ENCODE results near the gene RBM10.

RBM10 gene

GRCh38 chrX:47218920-47219815 lies 74.1 kb downstream of the RBM10 start:
- no peak for DNase-seq (ENCODE audit: low read depth)

- DNase-seq (ENCODE audit: low read depth): no peak
Measured at GRCh38 chrX:47221756-47222155, 76.7 kb downstream of the RBM10 start.

GRCh38 chrX:47222751-47223350 lies 77.8 kb downstream of the RBM10 start:
- no peak for DNase-seq (ENCODE audit: low read depth)

- no peak for DNase-seq (ENCODE audit: low read depth)
Measured at GRCh38 chrX:47223476-47224250, 78.6 kb downstream of the RBM10 start.

GRCh38 chrX:47224266-47224895 lies 79.4 kb downstream of the RBM10 start:
- no peak for DNase-seq (ENCODE audit: low read depth)

GRCh38 chrX:47224896-47225290 lies 79.9 kb downstream of the RBM10 start:
- DNase-seq (ENCODE audit: low read depth): no peak

- no peak for DNase-seq (ENCODE audit: low read depth)
Measured at GRCh38 chrX:47226071-47226470, 81.0 kb downstream of the RBM10 start.

- no peak for DNase-seq (ENCODE audit: low read depth)
Measured at GRCh38 chrX:47226531-47227333, 81.7 kb downstream of the RBM10 start.

- DNase-seq (ENCODE audit: low read depth): no peak
Measured at GRCh38 chrX:47227334-47227583, 82.2 kb downstream of the RBM10 start.

- no peak for DNase-seq (ENCODE audit: low read depth)
Measured at GRCh38 chrX:47228550-47229270, 83.7 kb downstream of the RBM10 start.

GRCh38 chrX:47229427-47229826 lies 84.4 kb downstream of the RBM10 start:
- no peak for DNase-seq (ENCODE audit: low read depth)

GRCh38 chrX:47230136-47230868 lies 85.3 kb downstream of the RBM10 start:
- DNase-seq (ENCODE audit: low read depth): no peak

GRCh38 chrX:47231167-47231566 lies 86.1 kb downstream of the RBM10 start:
- DNase-seq (ENCODE audit: low read depth): no peak

GRCh38 chrX:47232197-47232802 lies 87.3 kb downstream of the RBM10 start:
- DNase-seq (ENCODE audit: low read depth): no peak

GRCh38 chrX:47232803-47233332 lies 87.8 kb downstream of the RBM10 start, which contains the start of gene USP11:
USP11 (plus strand) TSS chrX:47233009; CDS start chrX:47233044, 35 bp downstream.
- DNase-seq (ENCODE audit: low read depth): no peak

GRCh38 chrX:47233333-47234113 lies 88.5 kb downstream of the RBM10 start:
- peak; percentile 74 for DNase-seq (ENCODE audit: low read depth)

GRCh38 chrX:47234583-47234982 lies 89.6 kb downstream of the RBM10 start:
- no peak for DNase-seq (ENCODE audit: low read depth)

GRCh38 chrX:47235691-47236103 lies 90.7 kb downstream of the RBM10 start:
- no peak for DNase-seq (ENCODE audit: low read depth)

All from stimulated activated CD8-positive, alpha-beta memory T cell treated with anti-CD3 and anti-CD28 coated beads, Interleukin-15, amount 100 ng/mL, for 24 hours (primary cell).